GM21737 (cell line): Measurements from ENCODE around the gene MAP3K12.
"Not testable (repeated sequence)": the region's sequence is repeated elsewhere in the genome, so short reads cannot be mapped to it uniquely, and the experiment has no call there.

Source experiments
- ATAC-seq: cut with Tn5 transposase; IDR thresholded peaks from one replicate; pipeline ENCODE4 v1.9.1; 2021; ENCODE audit warnings: mild to moderate bottlenecking, moderate library complexity; ENCODE audit not compliant: unreplicated experiment

The MAP3K12 gene

GRCh38 chr12:53472056-53472582 lies 27.1 kb downstream of the MAP3K12 start:
- ATAC-seq, result no peak

- ATAC-seq, result no peak
Measured at GRCh38 chr12:53468282-53468681, 31.0 kb downstream of the MAP3K12 start.

GRCh38 chr12:53467880-53468279 lies 31.4 kb downstream of the MAP3K12 start:
- ATAC-seq, result no peak

- ATAC-seq, result no peak
Measured at GRCh38 chr12:53467082-53467481, 32.2 kb downstream of the MAP3K12 start.

GRCh38 chr12:53466640-53467039 lies 32.6 kb downstream of the MAP3K12 start:
- no peak for ATAC-seq

- ATAC-seq, result no peak
Measured at GRCh38 chr12:53465679-53466078, 33.6 kb downstream of the MAP3K12 start.

- no peak for ATAC-seq
Measured at GRCh38 chr12:53464685-53465418, 34.4 kb downstream of the MAP3K12 start.

- ATAC-seq, result no peak
Measured at GRCh38 chr12:53463802-53464560, 35.3 kb downstream of the MAP3K12 start.

GRCh38 chr12:53462935-53463334 lies 36.3 kb downstream of the MAP3K12 start:
- ATAC-seq, result no peak

- no peak for ATAC-seq
Measured at GRCh38 chr12:53461591-53461990, 37.7 kb downstream of the MAP3K12 start.

GRCh38 chr12:53461059-53461458 lies 38.2 kb downstream of the MAP3K12 start:
- ATAC-seq, result no peak

GRCh38 chr12:53459097-53459496 lies 40.2 kb downstream of the MAP3K12 start:
- ATAC-seq, result no peak

GRCh38 chr12:53456654-53457366 lies 42.4 kb downstream of the MAP3K12 start:
- no peak for ATAC-seq

GRCh38 chr12:53454707-53455106 lies 44.6 kb downstream of the MAP3K12 start:
- ATAC-seq, result no peak

GRCh38 chr12:53453953-53454640 lies 45.2 kb downstream of the MAP3K12 start:
- no peak for ATAC-seq

- no peak for ATAC-seq
Measured at GRCh38 chr12:53452159-53453077, 46.8 kb downstream of the MAP3K12 start.

- peak; percentile 97 for ATAC-seq
Measured at GRCh38 chr12:53451661-53452158, 47.5 kb downstream of the MAP3K12 start, which contains the start of gene PCBP2. TSS of gene PCBP2 (plus strand) at chr12:53452102. CDS start at chr12:53454801, 2,699 bp downstream.

- ATAC-seq, result no peak
Measured at GRCh38 chr12:53450936-53451335, 48.3 kb downstream of the MAP3K12 start.

GRCh38 chr12:53444593-53445325 lies 54.5 kb downstream of the MAP3K12 start:
- ATAC-seq, result not testable (repeated sequence)
